Fibroblast of peridontal ligament (primary cell): Measurements from ENCODE around the gene MRFAP1L1.

Source experiments
- DNase-seq: peaks from one replicate; pipeline ENCODE4 v3.0.0-alpha.2; 2010; ENCODE audit errors: extremely low read depth

The MRFAP1L1 gene

DNA sequence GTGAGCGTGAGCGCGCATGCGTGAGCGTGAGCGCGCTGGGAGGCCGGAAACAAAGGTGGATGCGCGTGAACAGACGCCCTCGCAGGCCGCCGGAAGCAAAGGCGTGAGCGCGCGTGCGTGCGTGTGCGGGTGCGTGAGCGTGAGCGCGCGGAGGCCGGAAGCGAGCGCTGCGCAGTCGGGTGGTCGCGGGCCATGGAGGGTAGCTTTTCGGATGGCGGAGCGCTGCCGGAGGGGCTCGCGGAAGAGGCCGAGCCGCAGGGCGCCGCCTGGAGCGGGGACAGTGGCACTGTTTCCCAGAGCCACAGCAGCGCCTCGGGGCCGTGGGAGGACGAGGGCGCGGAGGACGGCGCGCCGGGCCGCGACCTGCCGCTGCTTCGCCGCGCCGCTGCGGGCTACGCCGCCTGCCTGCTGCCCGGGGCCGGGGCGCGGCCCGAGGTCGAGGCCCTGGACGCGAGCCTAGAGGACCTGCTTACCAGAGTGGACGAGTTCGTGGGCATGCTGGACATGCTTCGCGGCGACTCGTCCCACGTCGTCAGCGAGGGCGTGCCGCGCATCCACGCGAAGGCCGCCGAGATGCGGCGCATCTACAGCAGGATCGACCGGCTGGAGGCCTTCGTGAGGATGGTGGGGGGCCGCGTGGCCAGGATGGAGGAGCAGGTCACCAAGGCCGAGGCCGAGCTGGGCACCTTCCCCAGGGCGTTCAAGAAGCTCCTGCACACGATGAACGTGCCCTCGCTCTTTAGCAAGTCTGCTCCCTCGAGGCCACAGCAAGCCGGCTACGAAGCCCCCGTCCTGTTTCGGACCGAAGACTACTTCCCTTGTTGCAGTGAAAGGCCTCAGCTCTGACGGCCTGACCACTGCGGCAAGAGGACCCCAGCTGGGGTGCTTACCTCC lies 6.6 kb upstream of the MRFAP1L1 start, which contains the start of gene BLOC1S4:
TSS of gene BLOC1S4 (plus strand) at position 157 of the 894 bp plus-strand sequence. CDS start at position 193, 36 bp downstream.
- DNase-seq, result peak; percentile 88

DNA sequence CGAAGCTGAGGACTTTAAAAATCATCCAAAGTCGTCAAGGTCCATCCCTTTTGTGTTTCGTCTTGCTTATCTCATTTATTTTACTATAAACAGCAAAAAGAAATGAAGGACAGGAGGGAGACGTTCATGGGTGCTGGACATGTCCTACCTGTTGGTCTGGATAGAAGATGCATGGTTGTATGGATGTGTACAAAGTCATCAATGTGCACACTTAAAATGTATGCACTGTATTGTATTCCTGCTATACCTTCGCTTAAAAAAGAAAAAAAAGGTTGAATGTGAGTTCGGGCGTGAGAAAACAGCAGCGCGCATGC lies 6.0 kb upstream of the MRFAP1L1 start:
- DNase-seq, result no peak

DNA sequence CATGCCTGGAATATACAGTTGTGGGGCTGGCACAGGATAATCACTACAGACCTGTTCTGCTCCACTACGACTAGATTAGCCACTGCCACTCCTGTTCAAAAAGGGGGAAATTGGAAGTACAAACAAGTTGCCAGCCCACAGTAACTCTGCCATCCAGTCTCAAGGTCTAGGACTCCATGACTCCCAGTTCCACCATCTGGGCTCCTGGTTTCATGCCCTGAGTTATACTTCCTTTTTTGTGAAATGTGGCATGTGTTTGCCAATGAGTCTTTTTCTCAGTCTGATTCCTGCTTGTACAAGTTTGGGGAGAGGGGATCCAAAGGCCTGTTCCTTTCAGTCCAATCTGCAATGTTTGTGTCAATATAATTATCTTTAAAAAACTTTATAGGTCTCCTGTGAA lies 5.3 kb upstream of the MRFAP1L1 start:
- DNase-seq, result no peak

DNA sequence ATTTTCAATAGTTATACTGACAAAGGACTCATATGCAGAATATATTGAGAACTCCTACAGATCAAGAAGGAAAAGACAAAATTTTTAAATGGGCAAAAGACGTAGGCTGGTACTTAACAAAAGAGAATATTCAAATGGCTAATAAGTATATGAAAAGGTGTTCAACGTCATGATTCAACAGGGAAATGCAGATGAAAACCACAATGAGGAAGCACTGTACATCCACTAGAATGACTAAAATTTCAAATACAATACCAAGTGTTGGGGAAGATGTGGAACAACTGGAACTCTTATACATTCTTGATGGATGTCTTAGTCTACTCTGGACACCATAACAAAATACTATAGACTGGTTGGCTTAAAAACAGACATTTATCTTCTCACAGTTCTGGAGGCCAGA lies 1.3 kb upstream of the MRFAP1L1 start:
- no peak for DNase-seq

DNA sequence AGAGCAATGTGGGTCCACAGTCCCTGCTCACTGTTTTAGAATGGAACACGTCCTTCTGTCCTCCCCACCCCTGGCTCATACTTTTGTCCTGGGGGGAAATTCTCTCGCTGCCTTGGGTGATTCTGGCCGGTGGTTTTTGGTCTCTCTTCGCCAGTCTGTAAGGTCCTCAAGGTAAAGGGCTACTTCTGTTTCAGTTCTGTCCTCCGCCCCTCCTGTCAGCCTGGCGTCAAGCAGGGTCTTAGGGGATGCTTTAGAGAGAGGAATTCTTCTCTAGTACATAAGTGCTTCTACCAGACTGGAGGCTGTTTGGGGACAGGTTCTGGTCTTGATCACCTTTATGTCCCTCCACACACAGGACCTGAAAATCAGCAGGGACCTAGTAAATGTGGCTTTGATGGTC lies 617 bp upstream of the MRFAP1L1 start:
- DNase-seq, result no peak

DNA sequence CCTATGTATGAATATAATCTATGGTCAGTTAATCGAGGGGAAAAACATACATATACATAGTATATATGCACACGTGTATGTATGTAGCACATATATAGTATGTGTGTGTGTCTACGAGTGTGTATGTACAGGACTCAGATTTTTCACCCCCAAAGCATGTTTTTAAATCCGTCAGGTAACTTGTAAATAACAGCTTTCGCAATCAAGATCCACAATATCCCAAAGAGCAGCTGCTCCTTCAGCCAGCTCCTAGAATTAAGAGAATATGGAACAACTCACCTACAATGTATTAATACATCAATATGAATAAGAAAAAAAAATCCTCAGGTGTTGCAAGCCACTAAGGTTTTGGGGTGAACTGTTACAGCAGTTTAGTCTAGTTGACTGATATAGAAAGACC lies 3.5 kb downstream of the MRFAP1L1 start:
- no peak for DNase-seq

DNA sequence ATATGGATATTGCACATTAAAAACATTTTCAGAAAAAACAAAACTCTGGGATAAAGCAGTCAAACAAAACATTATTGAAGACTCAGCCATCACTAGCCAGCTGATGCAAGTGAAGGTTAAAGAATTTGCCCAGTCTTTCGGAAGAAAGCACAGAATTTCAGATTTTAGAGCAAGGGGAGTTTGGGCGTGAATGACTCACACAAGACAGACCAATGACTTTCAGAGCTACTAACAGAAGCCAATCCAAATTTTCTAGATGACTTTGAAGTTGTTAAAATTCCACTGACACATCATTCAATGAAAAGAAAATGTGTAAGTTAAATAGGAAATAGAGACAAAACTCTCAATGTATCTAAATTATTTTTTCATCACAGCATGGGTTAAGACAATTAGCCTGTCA lies 4.0 kb downstream of the MRFAP1L1 start:
- DNase-seq, result no peak

DNA sequence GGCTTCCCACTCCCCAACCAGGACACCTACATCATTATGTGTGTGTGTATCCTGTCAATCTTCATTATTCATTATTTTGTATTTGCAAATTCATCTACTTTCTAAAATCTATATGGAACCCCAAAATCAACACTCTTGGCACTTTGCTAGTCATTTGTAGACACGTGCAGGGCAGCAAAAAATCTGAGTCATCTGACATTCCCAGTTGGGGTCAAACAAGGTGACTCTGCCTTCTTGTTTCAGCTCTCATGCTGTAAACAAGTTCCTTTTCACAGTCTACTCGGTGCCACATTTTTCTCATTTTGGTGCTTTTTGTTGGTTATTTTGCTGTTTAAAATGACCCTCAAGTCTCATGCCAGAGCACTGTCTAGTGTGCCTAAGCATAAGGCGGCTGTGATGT lies 5.9 kb downstream of the MRFAP1L1 start:
- DNase-seq, result no peak

DNA sequence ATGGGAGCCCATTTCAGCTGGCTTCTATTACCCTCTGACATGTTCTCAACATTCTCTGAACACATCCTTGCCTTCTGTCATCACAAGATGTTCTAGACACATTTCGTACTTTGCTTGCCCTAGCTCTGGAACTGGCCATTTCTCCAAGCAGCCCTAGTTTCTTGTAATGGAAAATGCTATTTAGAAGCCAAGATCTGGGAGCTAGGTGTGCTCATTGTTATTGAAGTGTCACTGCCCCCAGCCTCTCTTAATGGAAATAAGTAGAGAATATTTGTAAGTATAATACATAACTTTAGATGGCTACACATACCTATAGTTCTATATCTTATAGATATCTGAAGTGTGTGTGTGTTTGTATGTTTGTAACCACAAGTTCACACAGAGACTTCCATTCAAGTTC lies 6.9 kb downstream of the MRFAP1L1 start:
- no peak for DNase-seq

DNA sequence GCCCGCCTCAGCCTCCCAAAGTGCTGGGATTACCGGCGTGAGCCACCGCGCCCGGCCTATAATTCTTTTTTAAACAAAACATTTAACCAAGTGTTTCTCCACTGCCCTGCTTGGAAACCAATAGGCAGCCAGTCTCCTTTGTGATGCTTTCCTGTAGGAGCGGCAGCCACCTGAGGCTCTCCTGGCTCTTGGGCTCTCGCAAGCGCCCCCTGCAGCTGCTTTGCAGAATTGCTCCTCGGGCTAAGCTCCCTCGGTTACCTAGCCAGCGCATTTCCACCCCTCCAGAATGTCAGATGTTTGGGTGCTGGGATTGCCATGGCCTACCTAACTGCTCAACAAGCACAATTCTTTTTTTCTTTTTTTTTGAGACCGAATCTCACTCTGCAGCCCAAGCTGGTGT lies 8.3 kb downstream of the MRFAP1L1 start:
- DNase-seq, result no peak

DNA sequence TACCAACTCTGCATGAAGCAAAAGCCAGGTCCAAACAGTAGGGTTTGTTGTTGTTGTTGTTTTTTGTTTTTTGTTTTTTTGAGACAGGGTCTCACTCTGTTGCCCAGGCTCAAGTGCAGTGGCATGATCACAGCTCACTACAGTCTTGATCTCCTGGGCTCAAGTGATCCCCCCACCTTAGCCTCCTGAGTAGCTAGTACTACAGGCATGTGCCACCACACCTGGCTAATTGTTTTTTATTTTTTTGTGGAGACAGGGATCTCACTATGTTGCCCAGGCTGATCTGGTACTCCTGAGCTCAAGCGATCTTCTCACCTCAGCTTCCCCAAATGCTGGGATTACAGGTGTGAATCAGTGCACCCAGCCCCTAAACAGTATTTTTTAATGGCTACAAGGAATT lies 9.8 kb downstream of the MRFAP1L1 start:
- DNase-seq, result no peak

DNA sequence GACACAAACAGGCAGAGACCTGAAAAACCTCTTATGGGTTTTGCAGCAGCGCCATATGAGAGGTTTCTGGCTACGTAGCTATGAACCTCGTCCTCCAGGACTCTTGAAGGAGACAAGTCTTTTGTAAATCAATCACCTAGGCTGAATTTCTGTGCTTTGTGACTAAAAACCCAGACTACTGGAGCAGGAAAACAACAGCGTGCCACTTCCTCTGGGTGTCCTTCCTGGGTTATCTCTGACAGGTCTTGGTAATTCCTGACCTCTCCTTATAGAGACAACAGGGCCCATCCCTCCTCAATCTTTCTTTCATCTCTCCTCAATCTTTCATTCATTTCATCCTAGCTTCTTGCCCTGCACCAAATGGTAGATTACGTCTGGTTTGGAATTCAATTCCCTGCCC lies 10.3 kb downstream of the MRFAP1L1 start:
- no peak for DNase-seq

DNA sequence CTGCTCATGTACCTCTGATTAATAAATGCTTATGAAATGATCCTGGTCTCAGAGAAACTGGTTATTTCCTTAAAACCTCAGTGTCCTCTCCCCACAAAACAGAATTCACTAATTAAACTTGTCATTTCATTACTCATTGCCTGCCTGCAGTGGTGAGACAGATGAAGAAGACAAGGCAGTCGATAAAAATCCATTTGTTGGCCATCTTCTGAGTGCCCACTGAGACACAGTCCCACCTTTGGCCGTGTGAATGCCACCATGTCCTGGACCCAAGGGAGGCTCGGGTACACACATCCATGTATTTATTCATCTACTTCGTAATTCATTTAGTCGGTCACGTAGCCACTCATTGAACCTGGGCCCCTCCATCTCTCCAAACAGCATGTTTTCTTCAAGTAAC lies 12.5 kb downstream of the MRFAP1L1 start:
- no peak for DNase-seq

DNA sequence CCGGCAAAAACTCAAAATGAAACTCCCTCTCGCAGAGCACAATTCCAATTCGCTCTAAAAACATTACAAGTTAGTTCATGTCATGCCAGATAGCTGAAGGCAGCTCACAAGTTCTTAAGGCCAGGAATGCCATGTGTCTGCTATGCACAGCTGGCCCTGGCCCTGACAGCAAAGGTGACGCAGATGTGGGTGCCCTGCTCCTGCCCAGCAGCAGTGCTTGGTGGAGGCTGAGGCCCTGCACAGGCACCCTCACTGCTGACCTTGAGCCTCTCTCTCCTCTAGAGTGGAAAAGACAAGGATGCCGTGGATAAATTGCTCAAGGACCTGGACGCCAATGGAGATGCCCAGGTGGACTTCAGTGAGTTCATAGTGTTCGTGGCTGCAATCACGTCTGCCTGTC lies 13.1 kb downstream of the MRFAP1L1 start:
- DNase-seq, result no peak

DNA sequence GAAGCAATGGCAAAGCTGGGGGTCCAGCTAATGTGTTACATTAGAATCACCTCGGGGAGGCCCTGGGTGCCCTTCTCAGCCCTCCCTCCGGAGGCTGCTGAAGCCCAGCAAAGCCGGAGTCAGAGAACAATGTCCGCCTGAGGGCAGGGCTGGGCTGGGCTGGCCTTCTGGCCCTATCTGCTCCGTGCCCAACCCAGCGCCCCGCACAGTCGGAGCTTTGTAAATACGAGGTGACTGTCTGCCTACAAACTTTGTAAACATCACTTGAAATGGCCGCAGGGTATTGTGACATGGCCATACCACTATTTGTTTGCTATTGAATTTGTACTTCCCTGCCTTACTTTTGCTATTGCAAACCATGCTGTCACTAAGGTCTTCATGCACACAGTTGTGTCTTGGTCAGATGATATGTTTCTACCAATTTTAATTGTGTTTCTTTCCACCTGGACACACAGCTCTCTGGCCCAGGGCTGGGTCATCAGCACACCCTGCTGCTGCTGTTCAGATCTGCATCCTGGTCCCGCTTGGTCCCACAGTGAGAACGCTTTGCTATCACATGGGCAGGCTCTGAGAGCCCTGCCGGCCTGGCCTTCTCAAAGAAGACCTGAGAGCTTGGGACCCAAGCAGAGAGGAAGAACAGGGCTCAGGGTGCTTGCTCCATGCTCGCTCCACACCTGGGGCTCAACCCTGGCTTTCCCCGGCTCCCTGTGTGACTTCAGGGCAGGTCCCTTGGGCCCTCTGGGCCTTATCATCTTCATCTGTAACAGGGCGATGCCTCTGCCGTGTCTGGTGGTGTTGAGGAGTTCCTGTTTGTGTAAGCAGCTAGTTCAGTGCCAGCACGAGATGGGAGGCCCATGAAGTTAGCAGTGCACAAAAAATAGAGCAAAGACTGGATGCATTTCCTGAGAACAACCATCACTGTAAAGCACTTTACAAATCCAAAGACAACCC lies 13.7 kb downstream of the MRFAP1L1 start:
- no peak for DNase-seq

DNA sequence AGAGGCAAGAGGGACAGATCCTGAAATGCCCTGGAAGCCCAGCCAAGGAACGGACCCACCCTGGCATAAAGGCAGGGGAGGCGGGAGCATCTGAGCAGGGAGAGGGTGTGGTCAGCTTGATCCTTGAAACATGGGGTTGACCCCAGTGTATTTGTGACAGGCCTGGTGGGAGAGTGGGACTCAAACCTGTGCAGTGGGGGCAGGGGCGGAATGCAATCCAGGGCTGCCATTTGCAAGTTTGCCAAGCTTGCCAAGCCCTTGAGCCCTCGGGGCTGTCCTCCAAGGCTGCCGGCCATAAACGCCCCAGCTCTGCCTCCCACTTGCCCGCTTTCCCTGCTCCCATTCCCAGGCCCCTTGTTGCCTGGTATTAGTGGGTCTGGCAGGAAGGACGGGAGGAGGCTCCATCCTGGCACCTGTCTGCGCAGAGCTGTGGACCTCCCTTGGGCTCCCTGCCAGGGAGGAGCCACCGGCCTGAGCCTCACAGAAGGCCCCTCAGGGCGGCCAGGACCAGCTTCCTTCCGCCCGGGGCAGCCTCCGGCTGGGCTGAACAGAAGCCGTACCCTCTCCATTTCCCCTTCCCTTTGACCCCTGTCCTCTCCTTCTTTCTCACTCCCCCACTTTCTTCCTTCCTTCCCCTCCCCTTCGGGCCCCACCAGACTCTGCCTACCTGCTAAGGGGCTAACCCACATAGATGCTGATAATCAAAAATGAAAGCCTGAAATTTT lies 15.3 kb downstream of the MRFAP1L1 start:
- DNase-seq, result no peak

DNA sequence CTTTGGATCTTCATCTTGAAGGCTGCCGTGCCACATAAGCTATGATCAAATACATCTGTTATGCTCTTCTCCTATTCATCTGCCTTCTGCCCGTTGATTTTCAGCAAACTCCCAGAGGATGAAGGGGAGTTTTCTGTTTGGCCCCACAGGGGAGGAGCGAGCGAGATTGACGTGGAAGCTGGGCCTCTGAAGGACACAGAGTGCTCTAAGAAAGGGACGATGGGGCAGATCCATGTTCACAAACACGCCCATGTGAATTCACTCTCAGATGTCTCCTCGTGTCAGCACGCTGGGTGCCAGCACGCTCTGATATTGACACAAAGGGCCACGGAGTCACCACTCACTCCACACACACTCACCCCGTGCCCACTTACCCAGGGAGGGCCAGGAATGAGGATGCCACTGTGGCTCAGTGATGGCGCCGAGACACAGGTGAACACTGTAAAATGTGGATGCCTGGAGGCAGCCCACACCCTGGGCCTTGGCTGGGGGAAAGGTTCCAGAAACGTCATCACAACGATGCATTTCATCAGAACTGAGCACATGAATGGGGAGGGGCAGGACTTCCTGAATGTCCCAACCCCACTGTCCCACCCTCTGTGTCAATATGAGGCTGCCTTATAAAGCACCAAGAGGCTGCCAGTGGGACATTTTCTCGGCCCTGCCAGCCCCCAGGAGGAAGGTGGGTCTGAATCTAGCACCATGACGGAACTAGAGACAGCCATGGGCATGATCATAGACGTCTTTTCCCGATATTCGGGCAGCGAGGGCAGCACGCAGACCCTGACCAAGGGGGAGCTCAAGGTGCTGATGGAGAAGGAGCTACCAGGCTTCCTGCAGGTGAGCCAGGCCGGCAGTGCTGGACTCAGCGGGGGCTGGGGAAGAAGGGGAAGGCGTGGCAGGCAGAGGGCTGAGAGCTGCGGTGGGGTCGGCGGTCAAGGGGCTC lies 16.2 kb downstream of the MRFAP1L1 start, which contains the start of gene S100P:
TSS of gene S100P (plus strand) at position 648 of the 946 bp plus-strand sequence. CDS start at position 703, 55 bp downstream.
- DNase-seq, result no peak

DNA sequence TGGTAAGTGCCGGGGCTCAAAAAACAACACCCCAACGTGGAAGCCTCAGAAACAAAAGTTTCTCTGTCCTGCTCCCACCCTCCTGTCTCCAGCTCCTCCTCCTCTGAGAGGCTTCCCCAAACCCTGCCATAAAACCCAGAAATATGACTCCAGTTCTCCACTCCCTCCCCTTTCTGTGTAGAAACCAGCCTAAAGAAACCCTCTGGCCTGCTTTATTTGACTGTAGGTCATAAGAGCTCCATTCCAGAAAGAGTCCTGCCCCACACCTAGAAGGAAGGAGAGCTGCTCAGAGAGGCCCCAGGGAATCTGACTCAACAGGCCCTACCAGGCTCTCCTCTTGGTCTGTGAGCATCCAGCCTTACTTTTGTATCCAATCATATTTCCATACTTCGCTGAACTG lies 16.9 kb downstream of the MRFAP1L1 start:
- DNase-seq, result peak; percentile 73

DNA sequence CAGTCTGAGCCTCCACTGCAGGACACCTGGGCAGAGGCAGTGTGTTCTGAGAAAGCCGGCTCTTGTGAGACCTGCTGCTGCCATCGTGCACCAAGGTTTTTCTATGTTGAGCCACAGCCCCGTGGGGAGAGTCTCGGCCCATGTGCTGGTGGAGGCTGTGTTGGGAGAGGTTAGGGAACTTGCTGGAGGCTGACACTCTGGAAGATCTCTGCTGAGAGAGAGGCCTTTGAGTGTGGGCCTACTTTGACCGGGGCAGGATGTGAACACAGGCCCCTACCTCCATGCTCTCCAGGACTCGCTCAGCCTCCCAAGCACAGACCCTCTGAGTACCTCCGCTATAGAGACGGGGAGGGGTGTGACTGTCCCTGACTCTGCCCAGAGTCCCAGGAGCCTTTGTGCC lies 17.3 kb downstream of the MRFAP1L1 start:
- DNase-seq, result no peak

DNA sequence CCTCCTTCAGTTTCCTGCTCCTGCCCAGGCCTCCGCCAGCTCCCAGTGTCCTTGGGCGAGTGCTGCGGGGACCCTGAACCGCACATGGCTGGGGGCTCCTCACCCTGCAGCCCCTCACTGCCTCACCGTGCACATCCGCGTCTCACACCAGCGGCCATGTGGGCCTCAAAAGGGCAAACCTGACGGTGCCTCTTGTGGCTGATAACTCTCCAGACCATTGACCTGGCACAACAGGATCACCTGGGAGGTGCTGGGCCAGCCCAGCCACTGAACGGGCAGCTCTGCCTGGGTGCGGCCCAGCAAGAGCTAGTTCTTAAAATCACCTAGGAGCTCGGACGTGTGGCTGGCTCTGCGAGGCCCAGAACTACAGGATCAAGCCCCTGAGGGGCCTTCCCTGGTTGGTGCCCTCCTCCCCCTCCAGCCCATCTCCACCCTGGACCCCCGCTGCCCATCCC lies 20.1 kb downstream of the MRFAP1L1 start:
- no peak for DNase-seq
